NCI-H2227 (cell line): Measurements from ENCODE around the gene TAF1A.
"Not testable (repeated sequence)": the region's sequence is repeated elsewhere in the genome, so short reads cannot be mapped to it uniquely, and the experiment has no call there.

Source experiments
- DNase-seq: peaks from one replicate; lab custom pipeline; 2025; ENCODE audit not compliant: unreplicated experiment; lab: John Stamatoyannopoulos, UW

TAF1A gene

DNA sequence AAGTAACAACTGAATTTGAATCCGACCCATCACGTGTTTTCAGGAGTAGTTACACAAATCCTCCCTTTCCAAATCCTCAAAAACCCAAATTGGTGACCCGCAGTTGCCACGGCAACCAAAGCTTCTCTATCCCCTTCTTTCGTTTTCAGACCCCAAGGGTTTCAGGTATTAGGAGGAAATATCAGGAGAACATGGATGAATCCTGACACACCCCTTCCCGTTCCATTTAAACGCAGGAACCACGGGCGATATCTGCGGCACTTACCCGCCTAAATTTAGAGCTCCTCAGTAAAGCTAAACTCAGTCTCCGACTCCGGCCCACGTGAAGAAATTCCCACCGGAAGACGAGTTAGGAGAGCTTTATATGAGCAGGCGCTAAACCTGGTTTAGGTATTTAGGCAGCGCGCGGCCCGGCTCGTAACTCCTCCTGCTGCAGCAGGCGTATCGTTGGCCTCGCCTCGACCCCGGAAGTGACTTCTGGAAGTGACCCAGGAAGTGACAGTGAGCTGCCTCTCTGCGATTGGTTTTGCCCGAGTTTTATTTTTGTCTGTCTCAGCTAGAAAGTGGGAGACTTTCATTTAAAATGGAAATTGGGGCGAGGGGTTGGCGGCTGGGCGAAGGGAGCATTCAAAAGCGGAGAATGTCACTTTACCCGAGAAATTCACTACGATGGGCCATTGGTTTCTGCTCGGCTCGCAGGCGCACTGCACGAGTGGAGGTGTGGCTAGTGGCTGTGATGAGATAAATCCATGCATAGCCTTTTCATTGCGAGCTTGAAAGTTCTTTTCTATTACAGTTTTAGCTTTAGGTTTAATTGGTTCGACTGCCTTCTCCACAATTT lies at the start of gene TAF1A:
Gene TAF1A (minus strand): TSS at position 472 of the 841 bp plus-strand sequence.
- DNase-seq: peak; percentile 92

DNA sequence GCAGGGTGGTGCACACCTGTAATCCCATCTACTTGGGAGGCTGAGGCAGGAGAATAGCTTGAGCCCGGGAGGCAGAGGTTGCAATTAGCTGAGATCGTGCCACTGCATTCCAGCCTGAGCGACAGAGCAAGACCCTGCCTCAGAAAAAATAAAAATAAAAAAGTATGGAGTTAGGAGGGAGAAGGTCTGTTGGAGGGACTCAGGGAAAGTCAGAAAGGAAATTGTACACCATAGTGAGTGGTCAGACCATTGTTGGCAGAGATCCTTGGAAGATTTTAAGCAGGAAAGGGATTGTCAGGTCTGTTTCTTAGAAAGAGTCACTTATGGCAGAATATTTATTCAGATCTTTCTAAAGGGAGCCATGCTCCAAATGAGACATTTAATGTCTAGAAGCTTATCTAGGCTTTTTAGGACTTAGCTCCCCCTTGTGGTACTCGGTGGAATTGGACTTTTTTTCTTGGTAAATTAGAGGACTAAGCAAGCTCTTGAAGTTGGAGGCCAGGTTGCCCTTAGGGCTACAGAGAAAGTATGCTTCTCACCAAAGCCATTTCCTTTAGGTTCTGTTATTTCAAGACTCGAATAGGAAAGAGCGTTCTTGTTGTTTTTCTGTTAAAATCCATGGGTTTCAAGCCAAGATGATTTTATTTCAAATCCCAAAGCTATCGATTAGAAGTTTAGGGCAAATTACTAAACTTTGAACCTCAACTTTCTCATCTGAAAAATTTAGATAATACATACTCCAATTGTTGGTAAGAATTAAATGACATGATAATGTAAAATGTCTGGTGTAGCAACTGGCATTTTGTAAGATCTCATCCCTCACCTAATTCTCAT lies 44.7 kb upstream of the TAF1A start:
- peak; percentile 95 for DNase-seq

DNA sequence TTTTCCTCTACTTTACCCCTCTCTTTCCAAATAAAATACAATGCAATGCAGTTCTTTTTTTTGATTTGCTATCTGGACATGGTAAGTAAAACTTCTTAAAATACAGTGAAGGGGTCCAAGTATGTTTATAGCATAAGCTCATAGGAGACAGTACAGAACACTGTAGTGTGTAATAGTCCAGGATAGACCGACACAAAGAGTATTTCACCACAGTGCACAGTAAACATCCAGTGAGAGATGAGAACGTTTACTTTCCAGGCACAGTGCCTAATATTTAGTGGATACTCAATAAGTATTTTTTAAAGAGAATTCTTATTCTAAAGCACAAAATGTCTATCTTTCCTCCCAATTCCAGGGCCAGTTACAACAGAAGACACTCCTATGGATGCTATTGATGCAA lies 43.0 kb upstream of the TAF1A start:
- DNase-seq: no peak

DNA sequence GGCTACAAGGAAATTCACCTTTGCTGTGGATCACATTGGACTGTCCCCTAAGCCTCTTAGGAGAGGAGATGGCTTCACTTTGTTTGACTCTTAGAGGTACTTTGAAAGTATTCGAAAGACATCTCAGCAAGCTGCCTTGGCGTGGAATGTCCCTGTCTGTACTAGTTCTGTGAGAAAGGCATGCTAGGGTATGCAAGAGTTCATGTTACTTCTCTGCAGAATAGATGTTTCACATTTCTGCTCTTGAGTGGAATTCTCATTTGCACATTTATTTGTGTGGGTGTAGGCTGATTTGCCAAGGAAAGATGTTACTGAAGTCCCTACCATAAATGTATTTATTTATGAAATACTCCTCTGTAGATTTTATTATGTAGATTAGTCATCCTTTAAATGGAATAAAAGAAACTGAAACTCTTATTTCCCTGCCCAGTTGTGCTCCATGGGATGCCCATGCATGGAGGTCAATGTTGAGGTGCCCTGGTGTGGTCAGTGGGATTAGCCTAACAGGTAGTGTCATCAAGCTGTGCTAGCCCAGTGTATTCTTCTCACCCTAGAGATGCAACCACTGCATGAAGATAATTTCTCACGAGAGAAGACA lies 42.0 kb upstream of the TAF1A start:
- no peak for DNase-seq

DNA sequence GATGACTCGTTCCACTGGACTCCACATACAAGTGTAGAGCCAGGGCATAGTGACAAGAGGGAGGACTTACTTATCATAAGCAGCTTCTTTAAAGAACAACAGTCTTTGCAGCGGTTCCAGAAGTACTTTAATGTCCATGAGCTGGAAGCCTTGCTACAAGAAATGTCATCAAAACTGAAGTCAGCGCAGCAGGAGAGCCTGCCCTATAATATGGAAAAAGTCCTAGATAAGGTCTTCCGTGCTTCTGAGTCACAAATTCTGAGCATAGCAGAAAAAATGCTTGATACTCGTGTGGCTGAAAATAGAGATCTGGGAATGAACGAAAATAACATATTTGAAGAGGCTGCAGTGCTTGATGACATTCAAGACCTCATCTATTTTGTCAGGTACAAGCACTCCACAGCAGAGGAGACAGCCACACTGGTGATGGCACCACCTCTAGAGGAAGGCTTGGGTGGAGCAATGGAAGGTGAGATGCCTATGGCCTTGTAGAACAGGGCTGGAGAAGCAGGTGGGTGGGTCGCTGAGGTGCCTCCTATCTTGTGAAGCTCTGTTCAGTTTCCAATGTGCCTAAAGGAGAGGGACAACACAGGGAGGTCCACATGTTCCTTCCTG lies 40.3 kb upstream of the TAF1A start:
- no peak for DNase-seq

DNA sequence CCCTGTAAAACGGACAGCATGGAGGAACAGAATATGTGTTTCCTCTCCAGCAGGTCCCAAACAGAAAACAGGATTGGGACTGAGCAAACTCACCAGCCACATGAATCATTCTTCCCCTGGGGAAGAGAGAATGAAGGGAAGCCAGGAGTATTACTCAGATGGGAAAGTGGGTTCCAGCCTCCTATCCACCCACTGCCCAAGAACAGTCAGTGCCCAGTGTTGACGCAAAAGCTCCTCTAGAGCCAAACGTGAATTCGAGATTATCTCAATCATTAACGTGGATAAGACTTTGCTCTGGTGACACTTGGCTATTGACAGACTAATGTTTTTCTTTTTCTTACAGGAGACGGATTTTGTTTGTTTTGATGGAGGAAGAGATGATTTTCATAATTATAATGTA lies 37.5 kb upstream of the TAF1A start:
- no peak for DNase-seq

DNA sequence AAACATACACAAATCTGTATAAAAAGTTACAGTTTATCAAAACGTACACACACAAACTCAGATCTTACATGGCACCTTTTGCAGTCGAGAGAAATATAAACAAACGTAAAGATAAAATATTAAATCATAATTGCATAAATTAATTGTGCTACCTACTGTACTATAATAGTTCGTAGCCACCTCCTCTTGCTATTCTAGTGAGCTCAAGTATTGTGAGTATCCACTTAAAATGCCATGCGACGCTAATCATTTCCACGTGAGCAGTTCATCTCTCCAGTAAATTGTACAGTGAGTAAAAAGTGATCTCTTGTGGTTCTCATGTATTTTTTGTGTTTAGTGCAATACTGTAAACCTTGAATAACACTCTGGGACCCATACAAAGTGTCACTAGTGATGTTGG lies 34.5 kb upstream of the TAF1A start:
- DNase-seq: no peak

DNA sequence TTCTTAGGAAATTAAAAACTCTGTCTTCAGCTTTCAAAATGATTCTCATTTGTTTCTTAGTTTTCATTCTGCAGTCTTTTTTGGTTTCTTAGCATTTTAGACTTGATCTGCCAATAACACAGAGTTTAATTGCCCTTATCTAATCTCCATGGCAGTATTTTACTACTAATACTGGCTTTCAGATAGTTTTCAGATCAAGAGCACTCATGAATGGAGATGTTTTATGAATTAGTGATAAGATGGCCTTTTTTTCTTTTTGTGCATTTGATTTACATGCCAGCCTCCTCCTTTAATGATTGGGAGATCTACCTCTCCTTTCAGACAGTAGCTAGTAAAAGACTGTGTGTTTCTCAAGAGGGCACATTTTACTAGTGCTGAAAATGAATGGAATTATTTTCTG lies 33.7 kb upstream of the TAF1A start:
- no peak for DNase-seq

DNA sequence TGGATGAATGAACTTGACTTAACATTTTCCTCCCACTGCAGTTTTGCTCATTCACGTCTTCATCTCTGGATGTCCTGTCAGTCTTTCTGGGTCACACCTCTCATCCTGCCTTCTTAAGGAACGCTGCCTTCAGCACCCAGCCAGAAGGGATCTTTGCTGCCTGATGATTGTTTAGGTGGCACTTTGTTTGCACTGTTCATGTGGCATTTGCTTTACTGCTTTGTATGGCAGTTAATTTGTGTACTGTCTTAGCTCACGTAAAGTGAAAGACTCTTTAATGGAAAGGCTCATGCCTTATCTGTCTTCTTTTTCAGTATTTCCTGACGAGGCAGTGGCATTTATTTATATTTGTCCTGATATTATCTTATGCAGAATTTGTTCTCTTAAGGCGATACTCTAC lies 33.0 kb upstream of the TAF1A start:
- no peak for DNase-seq

DNA sequence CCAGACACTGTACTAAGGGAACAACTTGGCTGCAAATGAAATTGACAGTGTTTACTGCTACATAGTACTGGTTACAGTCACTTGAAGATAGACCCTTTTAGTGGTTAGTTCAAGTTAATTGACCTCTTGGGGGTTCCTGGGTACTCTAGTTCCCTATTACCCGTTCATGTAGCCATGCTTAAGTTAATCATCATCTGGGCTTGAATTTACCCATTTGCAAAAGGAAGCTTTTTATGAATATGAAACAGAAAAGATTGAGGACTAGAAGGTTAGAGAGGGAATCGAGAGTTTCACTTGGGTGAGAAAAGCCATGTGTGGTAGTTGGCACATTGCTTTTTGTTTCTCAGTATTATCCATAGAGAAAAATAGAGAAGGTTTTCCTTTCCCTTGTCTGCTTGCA lies 30.8 kb upstream of the TAF1A start:
- no peak for DNase-seq

DNA sequence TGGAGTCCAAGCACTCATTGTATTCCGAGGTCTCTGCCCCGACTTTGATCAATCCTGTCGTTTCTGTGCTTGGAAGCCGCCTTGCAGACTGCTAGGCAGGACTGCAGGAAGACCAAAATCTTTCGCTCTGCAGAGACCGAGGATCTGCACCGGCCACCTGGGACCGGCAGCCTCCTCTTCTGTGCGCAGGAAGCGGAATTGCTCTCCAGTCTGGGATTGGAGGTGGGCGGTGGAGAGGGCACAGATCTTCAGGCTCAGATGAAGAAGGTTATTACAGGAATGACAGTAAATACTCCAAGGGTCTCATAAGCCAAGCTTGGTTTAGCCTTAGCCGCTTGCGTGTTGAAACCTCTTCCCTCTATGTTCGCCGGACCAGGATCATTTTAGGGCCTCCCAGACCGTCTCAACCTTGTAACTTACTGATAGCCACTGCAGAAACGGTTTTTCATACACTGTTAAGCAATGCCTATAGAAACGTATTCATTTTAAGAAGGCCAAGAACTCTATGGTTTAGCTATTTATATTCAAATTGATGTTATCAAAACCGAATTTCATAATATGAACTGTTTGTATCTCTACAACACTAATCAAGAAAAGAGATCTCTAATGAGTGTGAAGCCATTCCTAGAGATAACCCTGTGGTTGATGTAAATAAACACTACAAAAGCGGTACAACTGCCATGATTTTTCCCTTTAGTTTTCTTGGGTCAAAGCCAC lies 29.3 kb upstream of the TAF1A start:
- DNase-seq: peak; percentile 45

DNA sequence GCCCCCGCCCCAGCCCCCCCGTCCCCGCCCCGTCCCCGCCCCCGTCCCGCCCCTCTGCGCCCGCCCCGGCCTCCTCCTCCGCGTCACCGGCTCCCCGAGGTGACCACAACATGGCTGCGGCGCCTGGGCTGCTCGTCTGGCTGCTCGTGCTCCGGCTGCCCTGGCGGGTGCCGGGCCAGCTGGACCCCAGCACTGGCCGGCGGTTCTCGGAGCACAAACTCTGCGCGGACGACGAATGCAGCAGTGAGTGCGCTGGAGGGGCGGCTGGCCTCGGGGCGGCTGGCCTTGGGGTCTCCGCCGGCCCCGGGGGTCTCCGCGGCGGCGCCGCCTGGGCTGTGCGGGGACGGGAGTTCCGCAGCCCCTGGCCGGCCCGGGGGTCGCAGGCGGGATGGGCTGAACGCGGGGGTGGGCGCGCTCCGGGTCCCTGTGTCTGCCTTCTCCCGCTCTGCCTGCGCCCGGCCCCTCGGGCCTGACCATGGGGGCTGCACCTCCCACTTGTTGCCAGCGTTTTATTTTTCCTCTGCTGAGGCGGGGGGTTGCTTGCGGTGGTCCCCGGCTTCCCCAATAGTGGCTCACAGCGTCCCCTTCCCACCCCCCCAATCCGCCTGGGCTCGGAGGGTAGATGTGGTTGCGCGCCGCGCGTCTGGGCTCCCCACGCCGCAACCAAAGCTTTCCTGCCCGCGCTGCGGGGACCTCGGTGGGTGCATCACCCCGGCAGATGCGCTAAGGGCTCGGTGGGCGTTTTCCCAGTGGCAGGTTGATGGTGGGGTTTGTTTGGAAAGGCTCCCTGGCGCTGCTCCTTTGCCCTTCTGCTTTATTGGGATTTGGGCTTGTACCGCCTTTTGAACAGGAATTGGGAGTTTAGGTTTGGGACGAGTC lies 28.5 kb upstream of the TAF1A start, which contains the start of gene MIA3:
Gene MIA3 (plus strand): TSS at position 97 of the 879 bp plus-strand sequence. CDS start 14 bp downstream, at position 111.
- peak; percentile 88 for DNase-seq

DNA sequence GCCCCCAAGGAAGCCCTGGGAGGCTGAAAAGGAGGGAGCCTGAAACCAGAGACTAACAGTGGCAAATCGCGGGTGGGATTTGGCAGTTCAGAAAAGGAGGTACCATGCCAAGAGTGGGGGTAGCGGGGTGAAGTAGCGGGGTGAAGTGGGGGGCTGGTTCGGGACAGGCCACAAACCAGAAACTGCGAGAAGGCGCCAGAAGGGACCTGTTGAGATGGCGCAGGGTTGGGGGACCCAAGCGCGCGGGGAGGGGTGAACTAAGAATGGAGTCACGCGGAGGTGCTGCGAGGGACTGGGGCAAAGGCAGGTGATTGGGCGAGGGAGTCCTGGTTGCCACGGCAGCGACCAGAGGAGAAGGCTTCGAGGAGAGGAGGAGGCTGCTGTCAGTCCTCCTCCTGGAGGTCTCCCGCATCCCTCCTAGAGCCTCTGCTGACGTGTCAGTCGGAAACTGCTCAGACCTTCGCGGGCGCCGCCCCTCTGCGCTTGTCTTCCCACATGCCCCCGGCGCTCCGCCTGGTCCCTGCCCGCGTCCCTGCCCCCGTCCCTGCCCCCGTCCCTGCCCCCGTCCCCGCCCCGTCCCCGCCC lies 27.7 kb upstream of the TAF1A start:
- DNase-seq: peak; percentile 99

DNA sequence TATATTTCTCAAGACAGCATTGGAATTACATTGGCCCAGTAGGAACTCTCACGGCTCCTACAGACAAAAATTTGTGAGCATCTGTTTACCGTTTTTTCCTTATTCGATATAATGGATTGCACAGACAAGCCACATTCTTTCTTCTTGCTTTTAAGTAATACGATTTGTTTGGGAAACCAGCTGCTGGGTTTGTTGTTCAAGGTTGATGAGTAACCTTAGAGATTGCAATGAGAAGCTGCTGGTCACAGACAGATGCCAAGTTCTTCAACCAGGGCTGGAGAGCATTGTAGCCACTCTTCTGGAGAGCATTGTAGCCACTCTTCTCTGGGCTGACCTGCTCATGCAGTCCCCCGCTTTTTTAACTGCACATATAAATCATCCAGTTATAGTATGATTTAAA lies 26.8 kb upstream of the TAF1A start:
- no peak for DNase-seq

DNA sequence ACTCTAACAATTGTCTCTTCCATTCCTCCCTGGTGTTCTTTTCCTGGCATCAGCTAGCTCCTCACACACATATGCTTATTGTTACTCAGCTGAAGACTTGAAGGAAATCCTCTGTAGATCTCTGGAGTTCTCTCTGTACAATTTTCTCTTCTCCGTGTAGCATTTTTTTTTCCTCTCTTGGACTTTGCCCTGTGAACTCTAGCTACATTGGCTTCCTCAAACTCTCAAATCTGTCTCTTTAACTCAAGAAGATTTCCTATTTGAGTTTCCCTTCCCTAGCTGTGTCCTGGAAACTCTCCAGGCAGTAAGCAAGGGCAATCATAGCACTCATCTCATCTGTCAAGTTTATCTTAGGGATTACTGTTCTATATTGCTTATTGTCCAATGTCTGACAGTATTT lies 23.9 kb upstream of the TAF1A start:
- no peak for DNase-seq

DNA sequence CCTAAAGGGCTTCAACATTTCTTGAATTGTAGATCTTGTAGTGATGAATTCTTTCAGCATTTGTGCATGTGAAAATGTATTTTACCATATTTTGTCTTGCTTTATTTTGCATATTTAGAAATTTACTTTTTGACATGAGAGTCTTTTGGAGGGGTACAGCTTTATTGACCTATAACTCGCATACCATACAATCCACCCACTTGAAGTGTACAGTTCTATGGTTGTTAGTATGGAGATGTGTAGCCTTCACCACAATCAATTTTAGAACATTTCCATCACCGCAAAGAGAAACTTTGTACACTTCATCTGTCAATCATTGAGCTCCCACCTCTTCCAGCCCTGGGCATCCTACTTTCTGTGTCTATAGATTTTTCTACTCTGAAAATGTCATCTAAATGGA lies 21.0 kb upstream of the TAF1A start:
- DNase-seq: no peak

DNA sequence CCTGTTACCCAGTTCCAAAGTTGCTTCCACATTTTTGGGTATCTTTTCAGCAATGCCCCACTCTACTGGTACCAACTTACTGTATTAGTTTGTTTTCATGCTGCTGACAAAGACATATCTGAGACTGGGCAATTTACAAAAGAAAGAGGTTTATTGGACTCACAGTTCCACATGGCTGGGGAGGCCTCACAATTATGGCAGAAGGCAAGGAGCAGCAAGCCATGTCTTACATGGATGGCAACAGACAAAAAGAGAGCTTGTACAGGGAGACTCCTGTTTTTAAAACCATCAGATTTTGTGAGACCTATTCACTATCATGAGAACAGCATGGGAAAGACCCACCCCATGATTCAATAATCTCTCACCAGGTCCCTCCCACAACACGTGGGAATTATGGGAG lies 19.4 kb upstream of the TAF1A start:
- DNase-seq: not testable (repeated sequence)

DNA sequence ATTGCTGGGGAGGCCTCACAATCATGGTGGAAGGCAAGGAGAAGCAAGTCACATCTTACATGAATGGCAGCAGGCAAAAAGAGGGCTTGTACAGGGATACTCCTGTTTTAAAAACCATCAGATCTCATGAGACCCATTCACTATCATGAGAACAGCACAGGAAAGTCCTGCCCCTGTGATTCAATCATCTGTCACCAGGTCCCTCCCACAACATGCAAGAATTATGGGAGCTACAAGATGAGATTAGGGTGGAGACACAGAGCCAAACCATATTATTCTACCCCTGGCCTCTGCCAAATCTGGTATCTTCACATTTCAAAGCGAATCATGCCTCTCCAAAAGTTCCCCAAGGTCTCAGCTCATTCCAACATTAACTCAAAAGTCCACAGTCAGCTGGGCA lies 17.0 kb upstream of the TAF1A start:
- DNase-seq: no peak

DNA sequence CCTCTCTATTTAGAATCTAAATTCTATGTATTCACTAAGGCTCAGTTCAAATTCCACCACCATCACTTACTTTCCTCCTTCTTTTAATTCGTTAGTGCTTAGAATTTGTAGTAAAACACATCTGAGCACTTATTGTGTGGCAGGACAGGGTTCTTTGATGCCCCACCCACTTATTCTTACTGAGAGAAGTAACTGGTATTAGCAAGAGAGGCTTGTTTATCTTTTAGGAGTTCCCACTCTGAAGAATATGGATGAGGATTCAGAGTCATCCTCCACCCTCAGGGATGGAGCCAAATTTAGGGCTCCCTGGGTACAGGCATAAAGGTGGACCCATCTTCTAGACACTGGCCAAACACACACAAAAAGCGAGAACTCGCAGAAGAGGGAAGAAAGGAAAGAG lies 11.5 kb upstream of the TAF1A start:
- DNase-seq: no peak
